ENCODE data around the gene MICAL2. TPM values are rescaled to one million over a fixed set of nuclear protein-coding genes. Genes with fewer than 3 reads are reported as not detected.
A peak's percentile ranks its signal among the peaks of the same experiment; 100 is the strongest.

Gene MICAL2
- total RNA-seq, 4 donors from 2014 or later: 195 to 499 (median 259) TPM

DNA sequence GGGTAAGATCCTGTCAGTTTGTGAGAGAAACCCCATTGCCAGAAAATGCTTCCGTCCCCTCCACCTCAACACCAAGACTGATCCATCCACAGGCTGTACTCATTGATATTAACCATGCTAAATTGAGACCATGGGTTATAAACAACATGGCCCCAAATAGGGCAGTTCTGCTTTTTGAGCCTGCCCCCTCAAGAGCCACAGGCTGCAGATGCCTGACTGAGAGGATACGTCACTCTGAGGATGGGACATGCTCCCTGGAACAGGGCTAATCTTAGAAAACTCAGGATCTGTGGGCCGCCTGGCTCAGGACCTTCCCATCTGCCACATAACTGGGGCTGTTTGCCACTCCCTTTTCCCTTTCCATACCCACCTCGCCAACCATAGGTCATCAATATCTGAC lies 99.8 kb downstream of the MICAL2 start:
- Histone ChIP-seq H3K27me3 (no peaks in the 10 kb centered on the region), H3K4me1 (peaks cover 0 to 37% (median 30%) of the 10 kb centered on the region in 4 donors), H3K27ac (replicated peaks in 1 of 4) (peak overlapping the region; percentile 60 to 83 (median 66)), H3K36me3 (peaks cover 0 to 87% (median 55%) of the 10 kb centered on the region in 4 donors), H3K9me3 (no peaks in the 10 kb centered on the region), H3K4me3 (no peak overlapping the region)
- 77% methylated on average over 4 of the region's 4 CpGs for WGBS
- TF ChIP-seq POLR2AphosphoS5 (IDR thresholded peaks at IDR 0.05) (no peak), POLR2A (IDR thresholded peaks at IDR 0.05; ENCODE audit: low read depth) (no peak), EP300 (IDR thresholded peaks at IDR 0.05) (no peak), CTCF (IDR thresholded peaks at IDR 0.05) (no peak)
- intact Hi-C loops (cut with DNase I): no loop called here
- no peak for DNase-seq (ENCODE audit: extremely low spot score)

- peaks cover 3 to 50% (median 42%) of the 10 kb centered on the region in 4 donors for H3K4me1 ChIP-seq
- H3K4me3 ChIP-seq: no peak overlapping the region
- H3K27me3 ChIP-seq: no peaks in the 10 kb centered on the region
- intact Hi-C loops (cut with DNase I): no loop called here
- peak overlapping the region in 2 of 4 donors; percentile 37 to 83 for H3K27ac ChIP-seq (replicated peaks in 1 of 4)
- no peak for DNase-seq (ENCODE audit: extremely low spot score)
- H3K36me3 ChIP-seq: peaks cover 0 to 86% (median 49%) of the 10 kb centered on the region in 4 donors
- 95% methylated on average over 7 of the region's 7 CpGs for WGBS
- no peaks in the 10 kb centered on the region for H3K9me3 ChIP-seq
- no peak for TF ChIP-seq CTCF (IDR thresholded peaks at IDR 0.05)
- no peak for TF ChIP-seq EP300 (IDR thresholded peaks at IDR 0.05)
- no peak for TF ChIP-seq POLR2A (IDR thresholded peaks at IDR 0.05; ENCODE audit: low read depth)
- TF ChIP-seq POLR2AphosphoS5 (IDR thresholded peaks at IDR 0.05): no peak
Measured at GRCh38 chr11:12211331-12212065, 101.1 kb downstream of the MICAL2 start.

DNA sequence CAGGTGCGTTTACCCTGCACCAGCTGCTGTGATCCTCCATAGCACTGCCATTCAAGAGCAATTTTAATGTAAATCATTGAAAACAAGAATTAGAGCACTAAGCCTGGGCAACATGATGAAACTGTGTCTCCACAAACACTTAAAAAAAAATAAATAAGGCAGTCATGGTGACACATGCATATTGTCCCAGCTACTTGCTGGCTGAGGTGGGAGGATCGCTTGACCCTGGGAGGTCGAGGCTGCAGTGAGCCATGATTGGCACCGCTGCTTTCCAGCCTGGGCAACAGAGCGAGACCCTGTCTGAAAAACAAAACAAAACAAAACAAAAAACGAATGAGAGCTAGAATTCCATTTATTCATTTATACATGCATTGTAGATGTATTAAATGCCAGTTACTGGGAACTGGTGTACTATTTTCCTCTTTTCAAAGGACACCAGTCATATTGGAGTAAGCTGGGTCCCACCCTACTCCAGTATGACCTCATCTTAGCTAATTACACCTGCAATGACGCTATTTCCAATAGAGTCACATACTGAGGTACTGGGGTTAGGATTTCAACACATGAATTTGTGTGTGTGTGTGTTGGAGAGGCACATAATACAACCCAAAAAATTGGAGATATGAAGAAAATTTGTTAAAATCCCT lies 101.9 kb downstream of the MICAL2 start:
- Histone ChIP-seq H3K4me1 (peaks cover 11 to 58% (median 50%) of the 10 kb centered on the region in 4 donors), H3K36me3 (peaks cover 0 to 88% (median 46%) of the 10 kb centered on the region in 4 donors), H3K4me3 (no peak overlapping the region), H3K9me3 (no peaks in the 10 kb centered on the region), H3K27ac (replicated peaks in 1 of 4) (peak overlapping the region; percentile 38 to 83 (median 48)), H3K27me3 (no peaks in the 10 kb centered on the region)
- intact Hi-C loops (cut with DNase I): no loop called here
- WGBS: 80% methylated on average over 7 of the region's 7 CpGs
- DNase-seq (ENCODE audit: extremely low spot score): no peak
- no peak for TF ChIP-seq EP300 (IDR thresholded peaks at IDR 0.05)
- no peak for TF ChIP-seq CTCF (IDR thresholded peaks at IDR 0.05)
- no peak for TF ChIP-seq POLR2A (IDR thresholded peaks at IDR 0.05; ENCODE audit: low read depth)
- TF ChIP-seq POLR2AphosphoS5 (IDR thresholded peaks at IDR 0.05): no peak

- no peaks in the 10 kb centered on the region for H3K9me3 ChIP-seq
- peak overlapping the region; percentile 38 to 83 (median 48) for H3K27ac ChIP-seq (replicated peaks in 1 of 4)
- H3K36me3 ChIP-seq: peaks cover 0 to 89% (median 47%) of the 10 kb centered on the region in 4 donors
- no peak overlapping the region for H3K4me3 ChIP-seq
- TF ChIP-seq POLR2AphosphoS5 (IDR thresholded peaks at IDR 0.05) (no peak), POLR2A (IDR thresholded peaks at IDR 0.05; ENCODE audit: low read depth) (no peak), CTCF (IDR thresholded peaks at IDR 0.05) (no peak), EP300 (IDR thresholded peaks at IDR 0.05) (no peak)
- 81% methylated on average over 5 of the region's 5 CpGs for WGBS
- peaks cover 15 to 63% (median 55%) of the 10 kb centered on the region in 4 donors for H3K4me1 ChIP-seq
- no peaks in the 10 kb centered on the region for H3K27me3 ChIP-seq
- intact Hi-C loops (cut with DNase I): no loop called here
- DNase-seq (ENCODE audit: extremely low spot score): no peak
Measured at GRCh38 chr11:12212821-12213185, 102.4 kb downstream of the MICAL2 start.

Data from esophagus muscularis mucosa (tissue), 4 donors.